ENCODE results near the gene LAMA3. TPM values are rescaled to one million over a fixed set of nuclear protein-coding genes. Genes with fewer than 3 reads are reported as not detected.

The LAMA3 gene
- total and polyA plus RNA-seq, 2 of the 13 experiments (the other 11 are each of a cell fraction or from before 2014, with no cell fraction given), result 0.45 to 2.2 TPM

DNA sequence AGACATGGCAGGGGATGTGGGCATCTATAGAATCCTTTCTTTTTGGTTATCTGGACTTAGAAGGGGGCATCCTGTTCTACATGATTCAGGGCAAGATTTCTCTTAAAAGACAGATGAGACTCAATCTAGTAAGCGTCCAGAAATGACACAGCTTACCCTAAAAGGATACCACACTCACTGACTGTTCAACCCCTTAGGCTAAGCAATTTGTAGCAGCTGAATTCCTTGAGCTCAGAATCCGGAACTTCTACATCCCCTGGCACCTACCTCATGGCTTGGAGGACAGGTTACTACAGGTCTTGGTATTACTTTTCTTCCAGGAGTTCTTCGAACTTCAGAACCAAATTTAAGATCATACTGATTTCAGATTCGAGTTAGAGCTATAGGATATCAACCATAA lies 138.4 kb downstream of the LAMA3 start:
- Histone ChIP-seq H3K36me3 (replicated peaks in 1 of 2; ENCODE audit: control insufficient read depth in 1 of 2, insufficient read depth in 2 of 2, low read length in 2 of 2) (no peaks in the 10 kb centered on the region), H3K4me1 (ENCODE audit: insufficient read depth, low read length) (peaks cover 16% of the 10 kb centered on the region), H2AFZ (ENCODE audit: low read length) (no peak overlapping the region), H3K79me2 (ENCODE audit: insufficient read depth, low read length) (no peaks in the 10 kb centered on the region), H3K27ac (ENCODE audit: extremely low read length, insufficient read depth, low read length) (no peak overlapping the region), H3K27me3 (ENCODE audit: control insufficient read depth in 1 of 2, insufficient read depth in 2 of 2, low read length in 2 of 2) (0 out of 5 replicates have a peak, but pooled peaks cover 0 to 2% of the 10 kb centered on the region in 2 experiments), H3K9ac (ENCODE audit: insufficient read depth, low read depth, low read length) (no peak overlapping the region), H3K4me2 (ENCODE audit: low read depth, low read length) (no peak overlapping the region), H3K4me3 (replicated peaks in 1 of 3; ENCODE audit: insufficient read depth in 1 of 3, low read depth in 2 of 3, low read length in 3 of 3) (no peak overlapping the region), H4K20me1 (ENCODE audit: insufficient read depth, low read length) (no peaks in the 10 kb centered on the region), H3K9me3 (ENCODE audit: low read length) (no peaks in the 10 kb centered on the region)
- BruUV-seq (replicated peaks), result no TSS peak
- TF ChIP-seq ZMYM2 (CRISPR knock-in tag; IDR thresholded peaks at IDR 0.05) (no peak), ZNF274 (CRISPR knock-in tag; IDR thresholded peaks at IDR 0.05) (no peak), BRD4 (CRISPR knock-in tag; IDR thresholded peaks at IDR 0.05) (no peak), ZNF484 (CRISPR knock-in tag; IDR thresholded peaks at IDR 0.05; ENCODE audit: borderline replicate concordance, low read depth) (no peak), TGIF2 (CRISPR knock-in tag; IDR thresholded peaks at IDR 0.05) (no peak), DMAP1 (CRISPR knock-in tag; IDR thresholded peaks at IDR 0.05) (no peak), NFIB (CRISPR knock-in tag; IDR thresholded peaks at IDR 0.05; ENCODE audit: borderline replicate concordance) (no peak), REL (CRISPR knock-in tag; conservative IDR thresholded peaks at IDR 0.05) (no peak), IKZF1 (IDR thresholded peaks at IDR 0.05) (no peak)
- TF ChIP-seq, protein P1, sequence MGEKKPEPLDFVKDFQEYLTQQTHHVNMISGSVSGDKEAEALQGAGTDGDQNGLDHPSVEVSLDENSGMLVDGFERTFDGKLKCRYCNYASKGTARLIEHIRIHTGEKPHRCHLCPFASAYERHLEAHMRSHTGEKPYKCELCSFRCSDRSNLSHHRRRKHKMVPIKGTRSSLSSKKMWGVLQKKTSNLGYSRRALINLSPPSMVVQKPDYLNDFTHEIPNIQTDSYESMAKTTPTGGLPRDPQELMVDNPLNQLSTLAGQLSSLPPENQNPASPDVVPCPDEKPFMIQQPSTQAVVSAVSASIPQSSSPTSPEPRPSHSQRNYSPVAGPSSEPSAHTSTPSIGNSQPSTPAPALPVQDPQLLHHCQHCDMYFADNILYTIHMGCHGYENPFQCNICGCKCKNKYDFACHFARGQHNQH (CRISPR knock-in tag; IDR thresholded peaks at IDR 0.05), result no peak
- TF ChIP-seq, protein P2, sequence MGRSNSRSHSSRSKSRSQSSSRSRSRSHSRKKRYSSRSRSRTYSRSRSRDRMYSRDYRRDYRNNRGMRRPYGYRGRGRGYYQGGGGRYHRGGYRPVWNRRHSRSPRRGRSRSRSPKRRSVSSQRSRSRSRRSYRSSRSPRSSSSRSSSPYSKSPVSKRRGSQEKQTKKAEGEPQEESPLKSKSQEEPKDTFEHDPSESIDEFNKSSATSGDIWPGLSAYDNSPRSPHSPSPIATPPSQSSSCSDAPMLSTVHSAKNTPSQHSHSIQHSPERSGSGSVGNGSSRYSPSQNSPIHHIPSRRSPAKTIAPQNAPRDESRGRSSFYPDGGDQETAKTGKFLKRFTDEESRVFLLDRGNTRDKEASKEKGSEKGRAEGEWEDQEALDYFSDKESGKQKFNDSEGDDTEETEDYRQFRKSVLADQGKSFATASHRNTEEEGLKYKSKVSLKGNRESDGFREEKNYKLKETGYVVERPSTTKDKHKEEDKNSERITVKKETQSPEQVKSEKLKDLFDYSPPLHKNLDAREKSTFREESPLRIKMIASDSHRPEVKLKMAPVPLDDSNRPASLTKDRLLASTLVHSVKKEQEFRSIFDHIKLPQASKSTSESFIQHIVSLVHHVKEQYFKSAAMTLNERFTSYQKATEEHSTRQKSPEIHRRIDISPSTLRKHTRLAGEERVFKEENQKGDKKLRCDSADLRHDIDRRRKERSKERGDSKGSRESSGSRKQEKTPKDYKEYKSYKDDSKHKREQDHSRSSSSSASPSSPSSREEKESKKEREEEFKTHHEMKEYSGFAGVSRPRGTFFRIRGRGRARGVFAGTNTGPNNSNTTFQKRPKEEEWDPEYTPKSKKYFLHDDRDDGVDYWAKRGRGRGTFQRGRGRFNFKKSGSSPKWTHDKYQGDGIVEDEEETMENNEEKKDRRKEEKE (IDR thresholded peaks at IDR 0.05), result no peak
- ATAC-seq, result no peak
- DNase-seq (ENCODE audit: low spot score), result no peak
- ChIA-PET CTCF (ENCODE audit: low intra/inter-chr PET ratio, low total read pairs) (no interaction called here), POLR2A (no interaction called here)
- FAIRE-seq, result no peak
- intact Hi-C loops (cut with micrococcal nuclease; ENCODE audit: unreplicated experiment) (no loop called here), in situ Hi-C loops (cut with HindIII; ENCODE audit: extremely low pct_ligation_motif_present, low pct_unique_long_range_greater_than_20kb) (loop anchor here (10.0 kb wide), 1 partner anchor 287 kb away; no protein-coding TSS in a partner anchor)
- WGBS (ENCODE audit: low lambda C conversion rate), result 17% methylated on average over 4 of the region's 4 CpGs
